SU-DHL-6 (cell line): ENCODE results near the gene TCTN3.

Experiments used
- CTCF ChIP-seq: fragments of 200-600 bp; sonication (generic); IDR thresholded peaks from one replicate; pipeline ENCODE4 v1.5.1; 2017; ENCODE audit warnings: antibody characterized with exemption, mild to moderate bottlenecking, low read length, moderate library complexity; ENCODE audit not compliant: insufficient read depth, poor library complexity, severe bottlenecking
- EZH2phosphoT487 ChIP-seq: fragments of 200-600 bp; sonication (generic), shearing (Covaris generic); conservative IDR thresholded peaks from 2 replicates; pipeline ENCODE4 v1.6.1; 2018; ENCODE audit warnings: mild to moderate bottlenecking, antibody characterized with exemption, low read length, moderate library complexity, mixed read lengths

GRCh38 chr10:95688648-95689047 is 5.1 kb downstream of the TCTN3 start:
- TF ChIP-seq CTCF (no peak), EZH2phosphoT487 (no peak)
